ENCODE measurements around the gene MAJIN.

MAJIN gene

GRCh38 chr11:64897381-64898075, 74.4 kb downstream of the MAJIN start:
- TF ChIP-seq BACH2 (CRISPR knock-in tag; IDR thresholded peaks at IDR 0.05; ENCODE audit: borderline replicate concordance) (no peak), ZFP30 (CRISPR knock-in tag; IDR thresholded peaks at IDR 0.05) (no peak), POU6F1 (CRISPR knock-in tag; IDR thresholded peaks at IDR 0.05; ENCODE audit: borderline replicate concordance, low read depth) (no peak), ZNF70 (CRISPR knock-in tag; IDR thresholded peaks at IDR 0.05) (no peak)
- ATAC-seq, result no peak

DNA sequence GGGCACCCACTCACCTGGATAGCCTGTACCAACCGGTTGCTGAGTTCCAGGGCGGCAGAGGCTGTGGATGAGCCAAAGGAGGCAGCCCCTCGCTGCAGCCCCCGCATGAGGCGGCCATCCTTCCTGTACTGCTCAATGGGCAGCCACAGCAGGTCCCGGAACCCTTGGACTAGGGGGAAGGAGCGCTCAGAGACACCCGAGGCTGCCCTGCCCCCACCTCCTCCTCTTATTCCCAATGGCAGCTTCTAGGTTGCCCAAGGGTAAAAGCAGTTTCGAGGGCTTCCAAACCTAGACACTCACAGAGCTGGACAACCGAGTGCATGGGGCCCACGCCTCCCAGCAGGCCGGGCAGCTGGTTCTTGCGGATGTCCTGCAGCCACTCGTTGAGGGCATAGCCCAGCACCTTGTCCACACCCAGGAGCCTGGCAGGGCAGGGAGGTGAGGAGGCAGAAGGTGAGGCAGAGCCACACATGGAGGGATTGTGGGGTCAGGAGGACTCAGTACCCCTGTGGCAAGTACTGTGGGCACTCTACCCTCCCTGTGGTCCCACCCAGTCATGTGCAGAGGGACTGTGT, 75.4 kb downstream of the MAJIN start:
- TF ChIP-seq ISL1 (CRISPR knock-in tag; IDR thresholded peaks at IDR 0.05) (no peak), POU6F1 (CRISPR knock-in tag; IDR thresholded peaks at IDR 0.05; ENCODE audit: borderline replicate concordance, low read depth) (no peak), ZNF565 (CRISPR knock-in tag; conservative IDR thresholded peaks at IDR 0.05; ENCODE audit: low read depth) (no peak), ARNTL (CRISPR knock-in tag; IDR thresholded peaks at IDR 0.05; ENCODE audit: borderline replicate concordance, low read depth) (no peak), PPARA (CRISPR knock-in tag; IDR thresholded peaks at IDR 0.05; ENCODE audit: borderline replicate concordance) (no peak)
- ATAC-seq, result no peak

- ATAC-seq, result no peak; the same call in 2 of the 3 replicates
- TF ChIP-seq TSHZ2 (CRISPR knock-in tag; IDR thresholded peaks at IDR 0.05), result no peak
- no peak for TF ChIP-seq ZC3H10 (CRISPR knock-in tag; IDR thresholded peaks at IDR 0.05)
- TF ChIP-seq, protein P1, sequence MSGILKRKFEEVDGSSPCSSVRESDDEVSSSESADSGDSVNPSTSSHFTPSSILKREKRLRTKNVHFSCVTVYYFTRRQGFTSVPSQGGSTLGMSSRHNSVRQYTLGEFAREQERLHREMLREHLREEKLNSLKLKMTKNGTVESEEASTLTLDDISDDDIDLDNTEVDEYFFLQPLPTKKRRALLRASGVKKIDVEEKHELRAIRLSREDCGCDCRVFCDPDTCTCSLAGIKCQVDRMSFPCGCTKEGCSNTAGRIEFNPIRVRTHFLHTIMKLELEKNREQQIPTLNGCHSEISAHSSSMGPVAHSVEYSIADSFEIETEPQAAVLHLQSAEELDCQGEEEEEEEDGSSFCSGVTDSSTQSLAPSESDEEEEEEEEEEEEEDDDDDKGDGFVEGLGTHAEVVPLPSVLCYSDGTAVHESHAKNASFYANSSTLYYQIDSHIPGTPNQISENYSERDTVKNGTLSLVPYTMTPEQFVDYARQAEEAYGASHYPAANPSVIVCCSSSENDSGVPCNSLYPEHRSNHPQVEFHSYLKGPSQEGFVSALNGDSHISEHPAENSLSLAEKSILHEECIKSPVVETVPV (CRISPR knock-in tag; IDR thresholded peaks at IDR 0.05), result no peak
- no peak for TF ChIP-seq RARB (CRISPR knock-in tag; IDR thresholded peaks at IDR 0.05)
- no peak for TF ChIP-seq SNAI2 (CRISPR knock-in tag; IDR thresholded peaks at IDR 0.05)
- TF ChIP-seq ZNF70 (CRISPR knock-in tag; IDR thresholded peaks at IDR 0.05), result no peak
These were observed 77.0 kb downstream of the MAJIN start for GRCh38 chr11:64894812-64895452.

- ATAC-seq, result peak; percentile 92
- no peak for TF ChIP-seq PATZ1 (CRISPR knock-in tag; IDR thresholded peaks at IDR 0.05; ENCODE audit: borderline replicate concordance)
- no peak for TF ChIP-seq SNAI2 (CRISPR knock-in tag; IDR thresholded peaks at IDR 0.05)
- TF ChIP-seq ZNF70 (CRISPR knock-in tag; IDR thresholded peaks at IDR 0.05), result no peak
- TF ChIP-seq ZFP3 (CRISPR knock-in tag; IDR thresholded peaks at IDR 0.05), result no peak
- TF ChIP-seq BACH2 (CRISPR knock-in tag; IDR thresholded peaks at IDR 0.05; ENCODE audit: borderline replicate concordance), result no peak
- no peak for TF ChIP-seq ZNF8 (CRISPR knock-in tag; IDR thresholded peaks at IDR 0.05)
- TF ChIP-seq, protein P2, sequence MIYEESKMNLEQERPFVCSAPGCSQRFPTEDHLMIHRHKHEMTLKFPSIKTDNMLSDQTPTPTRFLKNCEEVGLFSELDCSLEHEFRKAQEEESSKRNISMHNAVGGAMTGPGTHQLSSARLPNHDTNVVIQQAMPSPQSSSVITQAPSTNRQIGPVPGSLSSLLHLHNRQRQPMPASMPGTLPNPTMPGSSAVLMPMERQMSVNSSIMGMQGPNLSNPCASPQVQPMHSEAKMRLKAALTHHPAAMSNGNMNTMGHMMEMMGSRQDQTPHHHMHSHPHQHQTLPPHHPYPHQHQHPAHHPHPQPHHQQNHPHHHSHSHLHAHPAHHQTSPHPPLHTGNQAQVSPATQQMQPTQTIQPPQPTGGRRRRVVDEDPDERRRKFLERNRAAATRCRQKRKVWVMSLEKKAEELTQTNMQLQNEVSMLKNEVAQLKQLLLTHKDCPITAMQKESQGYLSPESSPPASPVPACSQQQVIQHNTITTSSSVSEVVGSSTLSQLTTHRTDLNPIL (CRISPR knock-in tag; IDR thresholded peaks at IDR 0.05; ENCODE audit: low read depth), result no peak
- no peak for TF ChIP-seq RARB (CRISPR knock-in tag; IDR thresholded peaks at IDR 0.05)
- no peak for TF ChIP-seq ZFP30 (CRISPR knock-in tag; IDR thresholded peaks at IDR 0.05)
These were observed 77.7 kb downstream of the MAJIN start for GRCh38 chr11:64894070-64894811.
